ENCODE results near the gene MEGF8. TPM values are rescaled to one million over a fixed set of nuclear protein-coding genes. Genes with fewer than 3 reads are reported as not detected.

The MEGF8 gene
- total and polyA plus RNA-seq, 2 of the 8 experiments (the other 6 are each of a cell fraction or from before 2014, with no cell fraction given): 13.0 to 23.7 TPM

DNA sequence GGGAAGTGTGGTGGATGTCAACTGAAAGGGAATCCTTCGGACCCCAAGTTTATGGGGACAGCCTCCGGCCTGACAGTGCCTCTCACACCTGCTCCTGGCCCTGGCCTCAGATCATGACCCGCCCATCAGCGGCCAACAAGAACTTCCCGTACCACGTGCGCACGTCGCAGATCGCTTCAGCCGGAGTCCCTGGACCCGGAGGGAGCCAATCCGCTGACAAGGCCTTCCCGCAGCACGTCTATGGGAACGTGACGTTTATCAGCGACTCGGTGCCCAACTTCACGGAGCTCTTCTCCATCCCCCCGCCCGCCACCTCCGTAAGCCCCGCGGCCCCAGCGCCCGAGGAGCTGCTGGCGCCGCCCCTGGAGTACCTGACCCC lies 2.0 kb upstream of the MEGF8 start (continued):
- TF ChIP-seq MAX (IDR thresholded peaks at IDR 0.05): peak; percentile 98
- TF ChIP-seq POLR2A (IDR thresholded peaks at IDR 0.05; ENCODE audit: control extremely low read depth in 1 of 2, low read depth in 2 of 2, low read length in 2 of 2): no peak
- peak; percentile 36 for TF ChIP-seq EZH2 (IDR thresholded peaks at IDR 0.05; ENCODE audit: low read depth, low read length, severe bottlenecking)
